ENCODE data around the gene CHMP2A.
A peak's percentile ranks its signal among the peaks of the same experiment; 100 is the strongest.
"Not testable (repeated sequence)": the region's sequence is repeated elsewhere in the genome, so short reads cannot be mapped to it uniquely, and the experiment has no call there.

Gene CHMP2A

DNA sequence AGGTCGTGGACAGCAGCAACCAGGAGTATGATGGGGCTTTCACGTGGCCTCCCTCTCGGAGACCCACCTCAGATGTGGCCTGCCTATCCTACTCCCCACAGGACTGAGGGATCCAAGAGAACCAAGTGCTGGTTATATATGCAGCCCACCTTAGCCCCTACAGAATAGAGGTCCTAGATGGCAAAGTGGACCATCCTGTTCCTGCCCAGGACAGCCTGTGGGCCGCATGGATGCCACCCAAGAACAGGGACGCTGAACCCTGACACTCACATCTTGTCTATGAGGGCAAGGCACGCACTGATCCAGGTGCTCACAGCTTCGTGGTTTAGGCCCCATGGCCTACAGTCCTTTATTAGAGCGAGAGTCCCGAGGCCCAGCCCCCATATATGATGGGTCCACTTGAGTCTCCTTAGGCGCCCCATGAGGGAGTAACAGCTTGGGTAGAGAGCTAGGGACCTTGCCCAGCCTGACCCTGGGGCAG is 41.7 kb downstream of the CHMP2A start:
- Histone ChIP-seq H3K9ac (no peak overlapping the region), H3K27me3 (ENCODE audit: control insufficient read depth, insufficient read depth, low read length) (no peaks in the 10 kb centered on the region), H3K4me2 (ENCODE audit: low read length) (peak overlapping the region; percentile 69), H3K9me3 (ENCODE audit: control insufficient read depth, low read length) (no peaks in the 10 kb centered on the region), H3K27ac (peak overlapping the region; percentile 65), H3K79me2 (peaks cover 35% of the 10 kb centered on the region), H2AFZ (peak overlapping the region; percentile 79), H3K4me3 (ENCODE audit: low read depth, low read length) (no peak overlapping the region), H3K4me1 (peaks cover 8% of the 10 kb centered on the region), H3K36me3 (ENCODE audit: control insufficient read depth, insufficient read depth, low read length) (no peaks in the 10 kb centered on the region)
- TF ChIP-seq, protein P1, sequence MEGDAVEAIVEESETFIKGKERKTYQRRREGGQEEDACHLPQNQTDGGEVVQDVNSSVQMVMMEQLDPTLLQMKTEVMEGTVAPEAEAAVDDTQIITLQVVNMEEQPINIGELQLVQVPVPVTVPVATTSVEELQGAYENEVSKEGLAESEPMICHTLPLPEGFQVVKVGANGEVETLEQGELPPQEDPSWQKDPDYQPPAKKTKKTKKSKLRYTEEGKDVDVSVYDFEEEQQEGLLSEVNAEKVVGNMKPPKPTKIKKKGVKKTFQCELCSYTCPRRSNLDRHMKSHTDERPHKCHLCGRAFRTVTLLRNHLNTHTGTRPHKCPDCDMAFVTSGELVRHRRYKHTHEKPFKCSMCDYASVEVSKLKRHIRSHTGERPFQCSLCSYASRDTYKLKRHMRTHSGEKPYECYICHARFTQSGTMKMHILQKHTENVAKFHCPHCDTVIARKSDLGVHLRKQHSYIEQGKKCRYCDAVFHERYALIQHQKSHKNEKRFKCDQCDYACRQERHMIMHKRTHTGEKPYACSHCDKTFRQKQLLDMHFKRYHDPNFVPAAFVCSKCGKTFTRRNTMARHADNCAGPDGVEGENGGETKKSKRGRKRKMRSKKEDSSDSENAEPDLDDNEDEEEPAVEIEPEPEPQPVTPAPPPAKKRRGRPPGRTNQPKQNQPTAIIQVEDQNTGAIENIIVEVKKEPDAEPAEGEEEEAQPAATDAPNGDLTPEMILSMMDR (IDR thresholded peaks at IDR 0.05): no peak

DNA sequence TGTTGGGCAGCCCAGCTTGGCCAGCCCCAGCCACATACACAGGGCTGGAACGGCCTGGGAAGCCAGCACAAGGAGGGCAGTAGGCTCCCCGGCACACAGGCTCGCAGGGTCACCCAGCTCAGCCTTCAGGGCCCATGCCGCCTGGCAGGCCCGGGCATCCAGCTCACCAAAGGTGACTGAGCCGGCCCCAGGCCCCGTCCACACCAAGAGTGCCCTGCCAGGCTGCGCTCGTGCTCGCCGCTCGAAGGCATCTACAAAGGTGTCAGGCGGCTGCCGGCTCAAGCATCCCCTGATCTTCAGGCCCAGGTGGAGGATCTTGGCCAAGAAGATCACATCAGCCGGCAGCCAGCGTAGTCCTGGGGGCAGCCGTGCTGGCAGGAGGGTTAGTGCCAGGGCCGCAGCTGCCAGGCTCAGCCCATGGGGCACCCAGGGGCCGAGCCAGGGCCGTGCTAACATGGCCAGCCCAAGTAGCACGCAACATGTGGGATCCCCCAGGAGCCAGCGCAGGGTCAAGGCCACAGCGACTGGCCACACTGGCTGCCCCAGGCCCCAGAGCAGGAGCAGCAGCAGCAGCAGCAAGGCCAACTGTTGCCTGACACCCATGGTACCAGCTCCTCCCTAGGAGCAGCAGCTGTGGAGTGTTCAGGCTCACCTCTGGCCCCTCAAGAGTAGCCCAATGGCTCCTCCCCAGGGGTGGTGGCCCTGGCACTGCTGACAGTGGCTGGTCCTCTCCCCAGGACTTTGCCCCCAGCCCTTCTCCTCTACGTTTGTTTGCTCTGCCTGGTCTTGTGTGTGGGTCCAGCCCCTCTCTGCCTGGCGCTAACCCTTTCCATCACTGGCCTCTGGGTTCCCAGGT is 43.3 kb downstream of the CHMP2A start, which contains the start of gene SLC27A5:
Gene SLC27A5, minus strand, starts transcription at position 640 of the 856 bp plus-strand sequence. Its CDS starts 37 bp downstream, at position 603.
- H3K79me2 ChIP-seq: peaks cover 20% of the 10 kb centered on the region
- TF ChIP-seq, protein P1 (IDR thresholded peaks at IDR 0.05): no peak
- H3K36me3 ChIP-seq (ENCODE audit: control insufficient read depth, insufficient read depth, low read length): no peaks in the 10 kb centered on the region
- H2AFZ ChIP-seq: no peak within 1 kb of the TSS
- H3K9ac ChIP-seq: no peak within 1 kb of the TSS
- H3K9me3 ChIP-seq (ENCODE audit: control insufficient read depth, low read length): no peaks in the 10 kb centered on the region
- no peak within 1 kb of the TSS for H3K4me3 ChIP-seq (ENCODE audit: low read depth, low read length)
- H3K4me2 ChIP-seq (ENCODE audit: low read length): no peak within 1 kb of the TSS
- H3K4me1 ChIP-seq: peaks cover 5% of the 10 kb centered on the region
- no peaks in the 10 kb centered on the region for H3K27me3 ChIP-seq (ENCODE audit: control insufficient read depth, insufficient read depth, low read length)
- H3K27ac ChIP-seq: no peak within 1 kb of the TSS

- Histone ChIP-seq H3K79me2 (peaks cover 8% of the 10 kb centered on the region), H3K36me3 (ENCODE audit: control insufficient read depth, insufficient read depth, low read length) (no peaks in the 10 kb centered on the region), H2AFZ (no peak overlapping the region), H3K4me1 (peaks cover 5% of the 10 kb centered on the region), H3K9me3 (ENCODE audit: control insufficient read depth, low read length) (no peaks in the 10 kb centered on the region), H3K27me3 (ENCODE audit: control insufficient read depth, insufficient read depth, low read length) (no peaks in the 10 kb centered on the region), H3K4me2 (ENCODE audit: low read length) (no peak overlapping the region), H3K4me3 (ENCODE audit: low read depth, low read length) (no peak overlapping the region), H3K9ac (no peak overlapping the region), H3K27ac (no peak overlapping the region)
- TF ChIP-seq, protein P1 (IDR thresholded peaks at IDR 0.05): no peak
Observed at GRCh38 chr19:58510084-58510862, 44.6 kb downstream of the CHMP2A start.

DNA sequence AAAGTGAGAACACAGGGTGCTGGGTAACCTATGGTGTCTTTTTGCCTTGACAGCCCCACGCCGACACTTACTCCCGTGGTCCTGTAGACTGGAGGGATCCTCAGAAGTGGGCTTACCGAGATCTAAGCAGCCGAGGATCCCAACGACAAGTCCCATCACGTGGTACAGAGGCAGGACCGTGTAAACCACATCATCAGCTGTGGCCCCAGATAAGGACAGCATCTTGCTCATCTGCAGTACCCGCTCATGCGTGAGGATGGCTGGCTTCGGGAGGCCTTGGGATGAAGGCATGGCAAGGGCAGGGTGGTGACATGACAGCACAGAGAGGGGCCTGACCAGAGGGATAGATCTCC is 45.2 kb downstream of the CHMP2A start:
- peaks cover 4% of the 10 kb centered on the region for H3K79me2 ChIP-seq

GRCh38 chr19:58507602-58508223 is 47.2 kb downstream of the CHMP2A start:
- not testable (repeated sequence) for H3K27ac ChIP-seq; H3K9me3 ChIP-seq (ENCODE audit: control insufficient read depth, low read length); H3K27me3 ChIP-seq (ENCODE audit: control insufficient read depth, insufficient read depth, low read length); H3K4me3 ChIP-seq (ENCODE audit: low read depth, low read length); H3K36me3 ChIP-seq (ENCODE audit: control insufficient read depth, insufficient read depth, low read length); H3K4me1 ChIP-seq; H2AFZ ChIP-seq; H3K9ac ChIP-seq; H3K79me2 ChIP-seq; H3K4me2 ChIP-seq (ENCODE audit: low read length)

More for the DNA sequence above, 45.2 kb downstream of the CHMP2A start:
- Histone ChIP-seq H3K27ac (no peak overlapping the region), H3K4me3 (ENCODE audit: low read depth, low read length) (no peak overlapping the region), H2AFZ (no peak overlapping the region), H3K4me1 (peaks cover 4% of the 10 kb centered on the region), H3K4me2 (ENCODE audit: low read length) (no peak overlapping the region), H3K9me3 (ENCODE audit: control insufficient read depth, low read length) (no peaks in the 10 kb centered on the region), H3K9ac (no peak overlapping the region), H3K36me3 (ENCODE audit: control insufficient read depth, insufficient read depth, low read length) (no peaks in the 10 kb centered on the region), H3K27me3 (ENCODE audit: control insufficient read depth, insufficient read depth, low read length) (no peaks in the 10 kb centered on the region)
- TF ChIP-seq, protein P1 (IDR thresholded peaks at IDR 0.05): no peak
